HepG2 (cell line): ENCODE results near the gene STOML2. TPM values are rescaled to one million over a fixed set of nuclear protein-coding genes. Genes with fewer than 3 reads are reported as not detected.

ENCODE experiments used
- FOSL2 ChIP-seq: sonication (generic); formaldehyde crosslinking; IDR thresholded peaks from 2 replicates; pipeline ENCODE4 v1.4.0; 2020; ENCODE audit warnings: missing genetic modification reagents
- GTF2F1 ChIP-seq: fragments of 150-350 bp; IDR thresholded peaks from 2 replicates; pipeline ENCODE4 v1.6.1; 2014; ENCODE audit warnings: low read length
- HNF1A ChIP-seq, 2 experiments: sonication (generic) in 1 of 2; formaldehyde crosslinking in 1 of 2; IDR thresholded peaks; 2 replicates each; pipeline versions ENCODE4 v1.4.0 to v1.6.1; 2016 to 2020; ENCODE audit warnings: borderline replicate concordance in 1 of 2, low read depth in 1 of 2, mild to moderate bottlenecking in 1 of 2, missing genetic modification reagents in 1 of 2
- HNRNPK ChIP-seq: fragments of 200-400 bp; formaldehyde crosslinking; IDR thresholded peaks from 2 replicates; pipeline ENCODE4 v1.6.1; 2018; ENCODE audit warnings: low read length, low read depth, moderate library complexity, mild to moderate bottlenecking; ENCODE audit not compliant: poor library complexity, severe bottlenecking
- MTERF4 ChIP-seq: sonication (generic); formaldehyde crosslinking; IDR thresholded peaks from 2 replicates; pipeline ENCODE4 v1.8.0; 2023; ENCODE audit warnings: mild to moderate bottlenecking, missing genetic modification reagents
- MXD4 ChIP-seq: IDR thresholded peaks from 2 replicates; pipeline ENCODE4 v1.6.1; 2016; ENCODE audit warnings: mild to moderate bottlenecking, missing biosample characterization, missing genetic modification reagents
- SNAPC4 ChIP-seq: sonication (generic); formaldehyde crosslinking; IDR thresholded peaks from 2 replicates; pipeline ENCODE4 v1.4.0; 2020; ENCODE audit warnings: mild to moderate bottlenecking, missing genetic modification reagents
- SP4 ChIP-seq: sonication (generic); formaldehyde crosslinking; IDR thresholded peaks from 2 replicates; pipeline ENCODE4 v1.8.1; 2023; ENCODE audit warnings: mild to moderate bottlenecking, missing genetic modification reagents
- ZBTB14 ChIP-seq: sonication (generic); formaldehyde crosslinking; IDR thresholded peaks from 2 replicates; pipeline ENCODE4 v1.4.0; 2020; ENCODE audit warnings: missing genetic modification reagents
- ZNF263 ChIP-seq: sonication (generic); formaldehyde crosslinking; IDR thresholded peaks from 2 replicates; pipeline ENCODE4 v1.4.0; 2020; ENCODE audit warnings: missing genetic modification reagents
- ZNF556 ChIP-seq: sonication (generic); formaldehyde crosslinking; IDR thresholded peaks from 2 replicates; pipeline ENCODE4 v1.4.0; 2020; ENCODE audit warnings: mild to moderate bottlenecking, missing genetic modification reagents, borderline replicate concordance
- polyA plus RNA-seq, 8 experiments: library from polyadenylated mRNA; depleted of rRNA in 3 of 8; stranded (reverse) in 7 of 8; unstranded in 1 of 8; fragments of >200 nt; fragmentation: Illumina TruSeq in 4 of 8; extraction: Trizol in 4 of 8; gene quantifications; 2 replicates each; pipeline versions ENCODE4 v1.2.1 to v1.2.3, GENCODE V29; 2011 to 2016; ENCODE audit warnings: low read depth in 4 of 8, missing spikeins in 1 of 8, mixed read lengths in 1 of 8; ENCODE audit not compliant: insufficient read depth in 1 of 8
- total RNA-seq, 5 experiments: library from RNA; depleted of rRNA; stranded (reverse); fragments of >200 nt; fragmentation: Illumina TruSeq; extraction: Trizol; gene quantifications; 2 replicates each; pipeline ENCODE4 v1.2.3, GENCODE V29; 2016; ENCODE audit warnings: low read depth in 1 of 5

Gene STOML2
- total and polyA plus RNA-seq, 2 of the 13 experiments (the other 11 are each of a cell fraction or from before 2014, with no cell fraction given): 245 to 250 TPM

GRCh38 chr9:35102769-35103659 is at the start of gene STOML2 (continued):
- TF ChIP-seq ZBTB14 (CRISPR knock-in tag) (0 out of 2 replicates have a peak, but pooled peaks have one; percentile 41), GTF2F1 (no peak), ZNF263 (CRISPR knock-in tag) (peak; percentile 66; the same call in 1 of the 2 replicates), HNRNPK (no peak), SNAPC4 (CRISPR knock-in tag) (0 out of 2 replicates have a peak, but pooled peaks have one; percentile 68), MXD4 (CRISPR knock-in tag) (peak; percentile 56; the same call in 1 of the 2 replicates), MTERF4 (CRISPR knock-in tag) (no peak), HNF1A (IDR thresholded peaks at IDR 0.05; ENCODE audit: low read depth) (no peak), HNF1A (CRISPR knock-in tag; IDR thresholded peaks at IDR 0.05; ENCODE audit: borderline replicate concordance) (peak; percentile 53; the same call in 1 of the 2 replicates), ZNF556 (CRISPR knock-in tag) (no peak; the same call in 1 of the 2 replicates), SP4 (CRISPR knock-in tag) (peak; percentile 83), FOSL2 (CRISPR knock-in tag) (peak; percentile 50; the same call in 1 of the 2 replicates)
